Panc1 (cell line): ENCODE results near the gene P4HA3.

ENCODE experiments used
- CTCF ChIP-seq: fragments of 450-650 bp; IDR thresholded peaks from 2 replicates; pipeline ENCODE4 v1.5.1; 2017; ENCODE audit warnings: mild to moderate bottlenecking
- POLR2AphosphoS5 ChIP-seq: IDR thresholded peaks from 2 replicates; pipeline ENCODE4 v1.6.1; 2012; ENCODE audit warnings: mild to moderate bottlenecking, low read depth, low read length, moderate library complexity
- REST ChIP-seq, 2 experiments: IDR thresholded peaks; 2 replicates each; pipeline ENCODE4 v1.6.1; 2011 to 2012; ENCODE audit warnings: low read depth in 2 of 2, control low read depth in 1 of 2, low read length in 1 of 2, mild to moderate bottlenecking in 1 of 2, moderate library complexity in 1 of 2; ENCODE audit not compliant: insufficient read depth in 1 of 2
- SIN3A ChIP-seq: IDR thresholded peaks from 2 replicates; pipeline ENCODE4 v1.6.1; 2012; ENCODE audit warnings: low read depth, mild to moderate bottlenecking, low read length, moderate library complexity, borderline replicate concordance; ENCODE audit not compliant: insufficient read depth
- TCF7L2 ChIP-seq: IDR thresholded peaks from 2 replicates; pipeline ENCODE4 v1.6.1; 2011; ENCODE audit warnings: mild to moderate bottlenecking, low read depth, low read length, inconsistent platforms

GRCh38 chr11:74316772-74317505 is 5.5 kb upstream of the P4HA3 start:
- TF ChIP-seq CTCF = no peak
- TF ChIP-seq POLR2AphosphoS5 = no peak
- TF ChIP-seq SIN3A = no peak
- TF ChIP-seq REST (IDR thresholded peaks at IDR 0.05; ENCODE audit: insufficient read depth in 1 of 2, low read depth in 2 of 2, low read length in 1 of 2) = no peak
- no peak for TF ChIP-seq TCF7L2
